ENCODE measurements around the gene CZIB. TPM values are rescaled to one million over a fixed set of nuclear protein-coding genes. Genes with fewer than 3 reads are reported as not detected.

Gene CZIB
- total RNA-seq, 1 experiment from 2014 or later = 56.7 TPM

- Histone ChIP-seq H3K27me3 (replicated peaks; ENCODE audit: insufficient read depth, low read depth, low read length, poor library complexity) (no peaks in the 10 kb centered on the region), H3K9me3 (ENCODE audit: low read depth, low read length, poor library complexity, severe bottlenecking) (no peaks in the 10 kb centered on the region), H3K4me3 (ENCODE audit: low read depth, low read length, poor library complexity, severe bottlenecking) (no peak overlapping the region), H3K36me3 (ENCODE audit: insufficient read depth, low read length, poor library complexity, severe bottlenecking) (peaks cover 29% of the 10 kb centered on the region), H3K4me1 (ENCODE audit: insufficient read depth, low read length, poor library complexity, severe bottlenecking) (peaks cover 4% of the 10 kb centered on the region), H3K27ac (ENCODE audit: low read depth, low read length, poor library complexity, severe bottlenecking) (no peak overlapping the region)
- BruUV-seq (replicated peaks) = no TSS peak
- TF ChIP-seq CTCF (conservative IDR thresholded peaks at IDR 0.05; ENCODE audit: low read depth, low read length) (no peak), EZH2 (IDR thresholded peaks at IDR 0.05; ENCODE audit: borderline replicate concordance, low read depth, low read length, poor library complexity, severe bottlenecking) (no peak)
- no peak for DNase-seq (ENCODE audit: low spot score)
- ChIA-PET CTCF (no interaction called here), POLR2A (ENCODE audit: low non-redundant PET) (no interaction called here)
- intact Hi-C loops (cut with micrococcal nuclease; ENCODE audit: unreplicated experiment) = no loop called here
These were observed 2.2 kb downstream of the CZIB start for GRCh38 chr1:53218201-53218600.

- Histone ChIP-seq H3K4me1 (ENCODE audit: insufficient read depth, low read length, poor library complexity, severe bottlenecking) (peaks cover 2% of the 10 kb centered on the region), H3K36me3 (ENCODE audit: insufficient read depth, low read length, poor library complexity, severe bottlenecking) (peaks cover 62% of the 10 kb centered on the region), H3K27ac (ENCODE audit: low read depth, low read length, poor library complexity, severe bottlenecking) (no peak overlapping the region), H3K27me3 (replicated peaks; ENCODE audit: insufficient read depth, low read depth, low read length, poor library complexity) (no peaks in the 10 kb centered on the region), H3K4me3 (ENCODE audit: low read depth, low read length, poor library complexity, severe bottlenecking) (no peak overlapping the region), H3K9me3 (ENCODE audit: low read depth, low read length, poor library complexity, severe bottlenecking) (no peaks in the 10 kb centered on the region)
- no peak for DNase-seq (ENCODE audit: low spot score)
- BruUV-seq (replicated peaks) = no TSS peak
- CTCF ChIA-PET = no interaction called here
- intact Hi-C loops (cut with micrococcal nuclease; ENCODE audit: unreplicated experiment) = no loop called here
- POLR2A ChIA-PET (ENCODE audit: low non-redundant PET) = interaction anchor here (0.6 kb wide), 1 partner anchor 277 kb away, joined by 4 read pairs; no protein-coding TSS in a partner anchor
- TF ChIP-seq EZH2 (IDR thresholded peaks at IDR 0.05; ENCODE audit: borderline replicate concordance, low read depth, low read length, poor library complexity, severe bottlenecking) = no peak
- no peak for TF ChIP-seq CTCF (conservative IDR thresholded peaks at IDR 0.05; ENCODE audit: low read depth, low read length)
These were observed 6.0 kb downstream of the CZIB start for GRCh38 chr1:53214376-53214940.

GRCh38 chr1:53210954-53211353, 9.5 kb downstream of the CZIB start:
- ChIA-PET POLR2A (ENCODE audit: low non-redundant PET) (interaction anchor here (0.6 kb wide), 1 partner anchor 466 kb away, joined by 6 read pairs; no protein-coding TSS in a partner anchor), CTCF (no interaction called here)
- DNase-seq (ENCODE audit: low spot score) = no peak
- Histone ChIP-seq H3K27ac (ENCODE audit: low read depth, low read length, poor library complexity, severe bottlenecking) (no peak overlapping the region), H3K4me1 (ENCODE audit: insufficient read depth, low read length, poor library complexity, severe bottlenecking) (no peaks in the 10 kb centered on the region), H3K4me3 (ENCODE audit: low read depth, low read length, poor library complexity, severe bottlenecking) (no peak overlapping the region), H3K36me3 (ENCODE audit: insufficient read depth, low read length, poor library complexity, severe bottlenecking) (peaks cover 75% of the 10 kb centered on the region), H3K9me3 (ENCODE audit: low read depth, low read length, poor library complexity, severe bottlenecking) (peaks cover 13% of the 10 kb centered on the region), H3K27me3 (replicated peaks; ENCODE audit: insufficient read depth, low read depth, low read length, poor library complexity) (no peaks in the 10 kb centered on the region)
- intact Hi-C loops (cut with micrococcal nuclease; ENCODE audit: unreplicated experiment) = no loop called here
- no TSS peak for BruUV-seq (replicated peaks)
- TF ChIP-seq CTCF (conservative IDR thresholded peaks at IDR 0.05; ENCODE audit: low read depth, low read length) = no peak

All from A673 (cell line).